Measurements from ENCODE around the gene CDH23. TPM values are rescaled to one million over a fixed set of nuclear protein-coding genes. Genes with fewer than 3 reads are reported as not detected.

CDH23 gene
- total RNA-seq, 1 experiment from 2014 or later: 0.02 TPM

- peaks cover 58% of the 10 kb centered on the region for H3K27me3 Mint-ChIP-seq (ENCODE audit: insufficient read depth, unreplicated experiment)
- intact Hi-C loops (cut with micrococcal nuclease): no loop called here
- H3K4me1 Mint-ChIP-seq (ENCODE audit: insufficient read depth, unreplicated experiment): peaks cover 6% of the 10 kb centered on the region
- no peak for DNase-seq (ENCODE audit: unreplicated experiment)
- no TSS peak for BruUV-seq (replicated peaks)
- no peak overlapping the region for H3K27ac Mint-ChIP-seq (ENCODE audit: low read depth, unreplicated experiment)
- POLR2A ChIA-PET: no interaction called here
- CTCF ChIA-PET: interaction anchor here (0.7 to 1.2 kb wide), 3 partner anchors 26 to 855 kb away, joined by 3 to 4 read pairs (median 3); no protein-coding TSS in a partner anchor
- H3K36me3 Mint-ChIP-seq (ENCODE audit: insufficient read depth, unreplicated experiment): no peaks in the 10 kb centered on the region
- TF ChIP-seq CTCF (IDR thresholded peaks at IDR 0.05; ENCODE audit: unreplicated experiment): no peak
- no peaks in the 10 kb centered on the region for H3K9me3 Mint-ChIP-seq (ENCODE audit: unreplicated experiment)
- no peak overlapping the region for H3K4me3 Mint-ChIP-seq (ENCODE audit: unreplicated experiment)
These were observed 217.2 kb downstream of the CDH23 start for GRCh38 chr10:71613877-71614276.

GRCh38 chr10:71614946-71615345 is 218.2 kb downstream of the CDH23 start:
- intact Hi-C loops (cut with micrococcal nuclease): no loop called here
- Mint-ChIP-seq H3K36me3 (ENCODE audit: insufficient read depth, unreplicated experiment) (no peaks in the 10 kb centered on the region), H3K27me3 (ENCODE audit: insufficient read depth, unreplicated experiment) (peaks cover 47% of the 10 kb centered on the region), H3K4me1 (ENCODE audit: insufficient read depth, unreplicated experiment) (peaks cover 6% of the 10 kb centered on the region), H3K27ac (ENCODE audit: low read depth, unreplicated experiment) (no peak overlapping the region), H3K9me3 (ENCODE audit: unreplicated experiment) (no peaks in the 10 kb centered on the region), H3K4me3 (ENCODE audit: unreplicated experiment) (no peak overlapping the region)
- ChIA-PET POLR2A (no interaction called here), CTCF (no interaction called here)
- no peak for DNase-seq (ENCODE audit: unreplicated experiment)
- BruUV-seq (replicated peaks): no TSS peak
- TF ChIP-seq CTCF (IDR thresholded peaks at IDR 0.05; ENCODE audit: unreplicated experiment): no peak

GRCh38 chr10:71615538-71616329 is 219.0 kb downstream of the CDH23 start:
- CTCF ChIA-PET: no interaction called here
- intact Hi-C loops (cut with micrococcal nuclease): no loop called here

More at GRCh38 chr10:71615538-71616329, 219.0 kb downstream of the CDH23 start:
- Mint-ChIP-seq H3K36me3 (ENCODE audit: insufficient read depth, unreplicated experiment) (no peaks in the 10 kb centered on the region), H3K27ac (ENCODE audit: low read depth, unreplicated experiment) (no peak overlapping the region), H3K27me3 (ENCODE audit: insufficient read depth, unreplicated experiment) (peaks cover 39% of the 10 kb centered on the region), H3K4me3 (ENCODE audit: unreplicated experiment) (no peak overlapping the region), H3K4me1 (ENCODE audit: insufficient read depth, unreplicated experiment) (peaks cover 6% of the 10 kb centered on the region), H3K9me3 (ENCODE audit: unreplicated experiment) (no peaks in the 10 kb centered on the region)
- no TSS peak for BruUV-seq (replicated peaks)
- POLR2A ChIA-PET: no interaction called here
- no peak for TF ChIP-seq CTCF (IDR thresholded peaks at IDR 0.05; ENCODE audit: unreplicated experiment)
- no peak for DNase-seq (ENCODE audit: unreplicated experiment)
